ENCODE data around the gene CDK5. TPM values are rescaled to one million over a fixed set of nuclear protein-coding genes. Genes with fewer than 3 reads are reported as not detected.

CDK5 gene
- total RNA-seq, 1 experiment from 2014 or later: 23.8 TPM

DNA sequence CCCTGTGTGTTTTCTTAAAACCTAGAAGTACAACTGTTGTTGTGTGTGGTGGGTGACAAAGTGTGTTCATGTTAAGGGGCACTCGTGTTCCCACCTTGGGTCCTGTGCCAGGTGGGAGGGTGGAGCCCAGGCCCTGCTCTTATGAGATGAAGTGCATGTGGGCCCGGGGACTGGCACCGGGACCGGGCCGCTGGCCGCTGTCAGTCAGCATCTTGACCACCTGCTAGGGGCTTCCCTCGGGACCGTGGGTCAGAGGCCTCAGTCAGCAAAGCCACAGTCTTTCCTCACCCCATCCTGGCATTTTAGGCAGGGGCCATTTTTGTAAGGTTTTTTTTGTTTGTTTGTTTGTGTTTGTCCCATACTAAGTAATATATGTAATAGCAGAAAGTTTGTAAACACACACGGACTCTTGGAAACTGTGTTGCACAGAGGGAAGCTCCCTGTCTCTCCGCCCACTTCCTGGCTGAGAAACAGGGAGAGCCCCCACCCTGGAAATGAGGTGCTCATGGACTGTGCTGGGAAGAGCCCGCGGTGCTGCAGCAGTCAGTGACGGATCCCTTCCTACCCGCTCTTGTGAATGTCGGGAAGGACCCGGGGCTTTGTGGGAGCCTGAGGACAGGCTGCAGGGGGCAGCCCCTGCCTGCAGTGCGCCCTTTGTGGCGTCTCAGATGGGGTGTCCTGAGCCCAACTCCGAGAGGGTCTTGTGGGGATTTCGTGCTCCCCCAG lies 42.0 kb upstream of the CDK5 start:
- H3K9me3 ChIP-seq: no peaks in the 10 kb centered on the region
- intact Hi-C loops (cut with micrococcal nuclease; ENCODE audit: unreplicated experiment): no loop called here
- Mint-ChIP-seq H3K9me3 (ENCODE audit: unreplicated experiment) (no peaks in the 10 kb centered on the region), H3K36me3 (ENCODE audit: insufficient read depth, unreplicated experiment) (peaks cover 6% of the 10 kb centered on the region), H3K4me3 (ENCODE audit: unreplicated experiment) (no peak overlapping the region), H3K4me1 (ENCODE audit: low read depth, unreplicated experiment) (no peaks in the 10 kb centered on the region), H3K27me3 (ENCODE audit: insufficient read depth, unreplicated experiment) (no peaks in the 10 kb centered on the region), H3K27ac (ENCODE audit: unreplicated experiment) (no peak overlapping the region)
- H3K36me3 ChIP-seq (ENCODE audit: control insufficient read depth, insufficient read depth, low read length): no peaks in the 10 kb centered on the region
- BruUV-seq (replicated peaks): no TSS peak
- CTCF ChIA-PET: no interaction called here
- TF ChIP-seq, protein P1, sequence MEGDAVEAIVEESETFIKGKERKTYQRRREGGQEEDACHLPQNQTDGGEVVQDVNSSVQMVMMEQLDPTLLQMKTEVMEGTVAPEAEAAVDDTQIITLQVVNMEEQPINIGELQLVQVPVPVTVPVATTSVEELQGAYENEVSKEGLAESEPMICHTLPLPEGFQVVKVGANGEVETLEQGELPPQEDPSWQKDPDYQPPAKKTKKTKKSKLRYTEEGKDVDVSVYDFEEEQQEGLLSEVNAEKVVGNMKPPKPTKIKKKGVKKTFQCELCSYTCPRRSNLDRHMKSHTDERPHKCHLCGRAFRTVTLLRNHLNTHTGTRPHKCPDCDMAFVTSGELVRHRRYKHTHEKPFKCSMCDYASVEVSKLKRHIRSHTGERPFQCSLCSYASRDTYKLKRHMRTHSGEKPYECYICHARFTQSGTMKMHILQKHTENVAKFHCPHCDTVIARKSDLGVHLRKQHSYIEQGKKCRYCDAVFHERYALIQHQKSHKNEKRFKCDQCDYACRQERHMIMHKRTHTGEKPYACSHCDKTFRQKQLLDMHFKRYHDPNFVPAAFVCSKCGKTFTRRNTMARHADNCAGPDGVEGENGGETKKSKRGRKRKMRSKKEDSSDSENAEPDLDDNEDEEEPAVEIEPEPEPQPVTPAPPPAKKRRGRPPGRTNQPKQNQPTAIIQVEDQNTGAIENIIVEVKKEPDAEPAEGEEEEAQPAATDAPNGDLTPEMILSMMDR (IDR thresholded peaks at IDR 0.05; ENCODE audit: insufficient read depth in 1 of 2, low read depth in 1 of 2, low read length in 1 of 2, severe bottlenecking in 1 of 2, unreplicated experiment in 1 of 2): no peak
- H3K4me1 ChIP-seq: no peaks in the 10 kb centered on the region
- no peak overlapping the region for H3K4me3 ChIP-seq (ENCODE audit: low read depth, low read length)
- POLR2A ChIA-PET: no interaction called here
- DNase-seq: no peak
- no peaks in the 10 kb centered on the region for H3K27me3 ChIP-seq (replicated peaks; ENCODE audit: control insufficient read depth, insufficient read depth, low read length)

DNA sequence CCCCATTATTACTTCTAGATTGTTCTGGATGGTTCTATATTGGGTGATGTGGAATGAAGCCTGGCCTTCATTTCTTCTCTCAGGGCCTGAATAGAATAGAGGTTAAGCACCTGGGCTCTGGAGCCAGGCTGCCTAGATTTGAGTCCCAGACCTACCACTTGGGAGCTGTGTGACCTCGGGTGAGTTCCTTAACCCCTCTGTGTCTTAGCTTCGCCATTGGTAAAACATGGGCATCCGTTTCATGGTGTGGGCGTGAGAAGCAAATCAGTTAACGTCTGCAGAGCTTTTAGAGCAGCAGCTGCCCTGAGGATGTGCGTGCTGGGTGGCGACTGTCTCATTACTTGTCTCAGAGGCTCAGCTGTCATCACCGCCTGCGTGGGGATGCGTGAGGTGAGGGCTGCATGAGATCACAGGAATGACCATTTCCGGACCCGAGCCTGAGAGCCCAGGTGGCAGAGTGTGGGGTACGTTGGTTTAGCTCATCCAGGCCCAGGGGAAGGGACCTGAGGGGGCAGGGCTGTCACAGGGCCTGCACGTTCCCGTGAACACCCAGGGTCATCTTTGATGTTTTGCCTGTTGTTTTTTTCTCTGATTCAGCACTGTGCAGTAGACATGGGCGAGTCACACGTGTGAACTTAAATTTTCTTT lies 38.3 kb upstream of the CDK5 start:
- Histone ChIP-seq H3K36me3 (ENCODE audit: control insufficient read depth, insufficient read depth, low read length) (peaks cover 1% of the 10 kb centered on the region), H3K27me3 (replicated peaks; ENCODE audit: control insufficient read depth, insufficient read depth, low read length) (no peaks in the 10 kb centered on the region), H3K4me1 (0 out of 2 replicates have a peak, but pooled peaks cover 3% of the 10 kb centered on the region), H3K9me3 (no peaks in the 10 kb centered on the region), H3K4me3 (ENCODE audit: low read depth, low read length) (no peak overlapping the region)
- DNase-seq: no peak
- POLR2A ChIA-PET: no interaction called here
- H3K36me3 Mint-ChIP-seq (ENCODE audit: insufficient read depth, unreplicated experiment): peaks cover 16% of the 10 kb centered on the region
- H3K27me3 Mint-ChIP-seq (ENCODE audit: insufficient read depth, unreplicated experiment): no peaks in the 10 kb centered on the region
- TF ChIP-seq, protein P1 (IDR thresholded peaks at IDR 0.05; ENCODE audit: insufficient read depth in 1 of 2, low read depth in 1 of 2, low read length in 1 of 2, severe bottlenecking in 1 of 2, unreplicated experiment in 1 of 2): no peak
- intact Hi-C loops (cut with micrococcal nuclease; ENCODE audit: unreplicated experiment): no loop called here
- no TSS peak for BruUV-seq (replicated peaks)
- peaks cover 6% of the 10 kb centered on the region for H3K4me1 Mint-ChIP-seq (ENCODE audit: low read depth, unreplicated experiment)
- no peak overlapping the region for H3K4me3 Mint-ChIP-seq (ENCODE audit: unreplicated experiment)
- no peak overlapping the region for H3K27ac Mint-ChIP-seq (ENCODE audit: unreplicated experiment)
- H3K9me3 Mint-ChIP-seq (ENCODE audit: unreplicated experiment): no peaks in the 10 kb centered on the region
- CTCF ChIA-PET: no interaction called here

DNA sequence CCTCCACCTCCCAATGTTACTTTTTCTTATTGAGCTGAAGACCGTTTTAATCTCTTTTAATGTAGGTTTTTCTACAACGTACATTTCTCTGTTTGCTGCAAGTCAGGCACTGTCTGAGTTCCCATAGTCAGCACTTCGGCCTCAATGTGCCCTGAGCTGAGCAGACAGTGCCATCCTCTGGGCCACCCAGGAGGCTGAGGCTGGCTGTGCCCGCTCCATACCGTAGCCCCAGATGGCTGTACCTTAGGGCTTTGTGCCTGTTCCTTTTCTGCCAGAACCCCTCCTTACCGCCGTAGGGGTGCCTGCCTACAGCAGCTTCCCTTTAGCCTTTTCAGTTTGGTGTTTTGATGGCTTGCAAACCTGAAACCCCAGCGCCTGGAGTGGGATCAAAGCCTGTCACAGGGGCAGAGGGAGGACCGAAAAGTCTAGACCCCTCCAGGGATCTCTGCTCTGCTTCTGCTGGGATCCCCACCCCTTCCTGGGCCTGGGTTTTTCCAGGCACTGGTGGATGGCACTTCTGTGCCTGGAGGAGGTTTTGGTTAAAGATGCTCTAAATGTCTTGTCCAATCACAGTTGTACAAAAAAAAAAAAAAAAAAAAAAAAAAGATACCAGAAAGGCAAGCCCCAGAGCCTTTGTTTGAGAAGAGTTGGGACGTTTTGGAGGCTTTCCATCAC lies 37.6 kb upstream of the CDK5 start:
- H3K4me1 ChIP-seq: 0 out of 2 replicates have a peak, but pooled peaks cover 3% of the 10 kb centered on the region
- no peaks in the 10 kb centered on the region for H3K27me3 ChIP-seq (replicated peaks; ENCODE audit: control insufficient read depth, insufficient read depth, low read length)
- H3K4me3 Mint-ChIP-seq (ENCODE audit: unreplicated experiment): no peak overlapping the region
- H3K9me3 ChIP-seq: no peaks in the 10 kb centered on the region
- DNase-seq: no peak
- peaks cover 1% of the 10 kb centered on the region for H3K36me3 ChIP-seq (ENCODE audit: control insufficient read depth, insufficient read depth, low read length)
- no peak overlapping the region for H3K4me3 ChIP-seq (ENCODE audit: low read depth, low read length)
- no peaks in the 10 kb centered on the region for H3K27me3 Mint-ChIP-seq (ENCODE audit: insufficient read depth, unreplicated experiment)
- H3K27ac Mint-ChIP-seq (ENCODE audit: unreplicated experiment): no peak overlapping the region
- H3K9me3 Mint-ChIP-seq (ENCODE audit: unreplicated experiment): no peaks in the 10 kb centered on the region
- ChIA-PET POLR2A (interaction anchor here (0.5 to 1.5 kb wide), 3 partner anchors 33 to 246 kb away, joined by 3 to 14 read pairs (median 8); partner anchors contain the start of gene CDK5), CTCF (no interaction called here)
- H3K4me1 Mint-ChIP-seq (ENCODE audit: low read depth, unreplicated experiment): peaks cover 7% of the 10 kb centered on the region
- intact Hi-C loops (cut with micrococcal nuclease; ENCODE audit: unreplicated experiment): no loop called here
- H3K36me3 Mint-ChIP-seq (ENCODE audit: insufficient read depth, unreplicated experiment): peaks cover 16% of the 10 kb centered on the region
- TF ChIP-seq, protein P1 (IDR thresholded peaks at IDR 0.05; ENCODE audit: insufficient read depth in 1 of 2, low read depth in 1 of 2, low read length in 1 of 2, severe bottlenecking in 1 of 2, unreplicated experiment in 1 of 2): no peak
- BruUV-seq (replicated peaks): no TSS peak
